BJ (cell line): ENCODE data around the gene SDK1. TPM values are rescaled to one million over a fixed set of nuclear protein-coding genes. Genes with fewer than 3 reads are reported as not detected.

Experiments used
- CTCF ChIA-PET: fragments of 350-600 bp; formaldehyde crosslinking; extraction: SDS; loops from one replicate; lab custom pipeline; 2021; ENCODE audit warnings: antibody characterized with exemption, inconsistent platforms; lab: Yijun Ruan, JAX
- POLR2A ChIA-PET: fragments of 300-600 bp; sonication (Branson Sonifier 250); formaldehyde crosslinking; extraction: SDS; loops from one replicate; lab custom pipeline; 2021; ENCODE audit warnings: antibody characterized with exemption; lab: Charles Lee
- DNase-seq: peaks from one replicate; pipeline ENCODE4 v3.0.0-alpha.2; 2011; ENCODE audit warnings: low read depth
- H3K27me3 ChIP-seq: 2 replicates; pipeline ENCODE4 v1.6.0; 2011; ENCODE audit warnings: low read length; ENCODE audit not compliant: control insufficient read depth, insufficient read depth
- H3K36me3 ChIP-seq: 2 replicates; pipeline ENCODE4 v1.5.1; 2011; ENCODE audit warnings: low read length; ENCODE audit not compliant: control insufficient read depth, insufficient read depth
- H3K4me3 ChIP-seq: 2 replicates; pipeline ENCODE4 v1.5.1; 2011; ENCODE audit warnings: low read depth, mild to moderate bottlenecking, control low read depth, low read length
- CTCF ChIP-seq: IDR thresholded peaks from 2 replicates; pipeline ENCODE4 v1.5.1; 2011; ENCODE audit warnings: low read depth, mild to moderate bottlenecking, control low read depth, inconsistent platforms, low read length, moderate library complexity; ENCODE audit not compliant: insufficient read depth
- polyA plus RNA-seq: library from polyadenylated mRNA; depleted of rRNA; stranded (reverse); fragments of >200 nt; gene quantifications from 2 replicates; pipeline ENCODE4 v1.2.3, GENCODE V29; 2011

Gene SDK1
- polyA plus RNA-seq, 1 experiment: 0.01 TPM

- H3K27me3 ChIP-seq: no peaks in the 10 kb centered on the region
- ChIA-PET POLR2A (no interaction called here), CTCF (no interaction called here)
- DNase-seq: no peak
- no peak overlapping the region for H3K4me3 ChIP-seq
- TF ChIP-seq CTCF: no peak
- H3K36me3 ChIP-seq: no peaks in the 10 kb centered on the region
Observed at GRCh38 chr7:4066206-4066605, 765.2 kb downstream of the SDK1 start.

DNA sequence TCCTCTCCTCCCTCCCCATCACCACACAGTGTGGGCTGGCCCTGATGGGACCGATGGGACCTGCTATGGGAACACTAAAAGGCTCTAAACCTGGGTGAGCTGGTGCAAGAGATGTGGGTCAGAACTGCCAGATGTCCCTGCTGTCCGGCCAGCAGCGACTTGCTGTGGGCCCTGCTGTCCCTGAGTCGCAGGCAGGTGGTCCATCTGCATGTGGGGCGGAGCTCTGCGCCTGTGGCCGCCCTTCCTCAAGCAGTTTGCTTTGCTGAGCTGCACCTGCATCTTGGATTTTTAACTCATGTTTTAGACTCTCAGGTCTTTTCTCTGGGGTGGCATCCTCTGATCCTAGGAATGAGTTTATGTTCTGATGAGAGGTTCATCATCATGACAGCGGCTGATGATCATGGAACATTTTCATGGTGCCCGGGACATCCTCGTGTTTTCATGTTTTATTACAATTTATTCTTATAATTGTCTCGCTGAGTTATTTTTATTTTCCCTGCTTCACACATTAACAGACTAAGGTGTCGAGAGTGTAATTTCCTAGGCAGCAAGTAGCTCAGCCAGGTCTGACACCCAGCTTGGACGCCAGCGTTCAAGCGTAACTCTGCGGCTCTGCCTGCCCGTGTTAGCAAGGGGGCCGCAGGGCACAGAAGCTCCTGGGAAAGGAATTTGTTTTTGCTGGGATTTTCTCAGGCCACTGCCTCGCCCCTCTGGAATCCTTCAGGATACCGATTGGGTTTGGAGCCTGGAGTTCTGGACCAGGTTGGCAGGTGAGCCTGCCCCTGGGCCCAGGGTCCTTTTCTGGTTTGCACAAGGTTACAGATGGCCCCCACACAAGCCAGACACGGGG lies 765.8 kb downstream of the SDK1 start:
- POLR2A ChIA-PET: no interaction called here
- no peaks in the 10 kb centered on the region for H3K36me3 ChIP-seq
- no peaks in the 10 kb centered on the region for H3K27me3 ChIP-seq
- DNase-seq: no peak
- CTCF ChIA-PET: no interaction called here
- no peak overlapping the region for H3K4me3 ChIP-seq
- no peak for TF ChIP-seq CTCF

- no peak for DNase-seq
- H3K4me3 ChIP-seq: no peak overlapping the region
- H3K36me3 ChIP-seq: no peaks in the 10 kb centered on the region
- POLR2A ChIA-PET: no interaction called here
- TF ChIP-seq CTCF: no peak
- CTCF ChIA-PET: no interaction called here
- H3K27me3 ChIP-seq: no peaks in the 10 kb centered on the region
Observed at GRCh38 chr7:4067476-4067760, 766.4 kb downstream of the SDK1 start.

DNA sequence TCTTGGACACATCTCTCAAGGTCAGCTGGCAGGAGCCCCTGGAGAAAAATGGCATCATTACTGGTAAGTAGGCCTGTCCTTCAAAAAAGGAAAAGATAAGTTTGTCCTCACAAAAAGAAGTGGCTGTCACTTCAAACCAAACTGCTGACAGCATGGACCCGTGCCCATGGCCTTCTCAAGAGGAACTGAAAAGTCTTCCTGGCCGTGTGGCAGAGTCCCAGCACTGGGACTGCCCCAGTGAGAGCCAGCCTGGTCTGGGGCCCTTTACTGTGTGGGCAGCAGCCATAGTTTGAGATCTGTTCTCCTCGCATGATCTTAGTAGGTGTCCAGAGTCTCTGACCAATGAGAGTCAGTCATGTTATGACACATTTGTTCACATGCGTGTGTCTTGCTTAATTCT lies 766.8 kb downstream of the SDK1 start:
- Histone ChIP-seq H3K36me3 (no peaks in the 10 kb centered on the region), H3K4me3 (no peak overlapping the region), H3K27me3 (no peaks in the 10 kb centered on the region)
- ChIA-PET POLR2A (no interaction called here), CTCF (no interaction called here)
- TF ChIP-seq CTCF: no peak
- DNase-seq: no peak

GRCh38 chr7:4068286-4068685 lies 767.2 kb downstream of the SDK1 start:
- TF ChIP-seq CTCF: no peak
- ChIA-PET CTCF (no interaction called here), POLR2A (no interaction called here)
- Histone ChIP-seq H3K27me3 (no peaks in the 10 kb centered on the region), H3K36me3 (no peaks in the 10 kb centered on the region), H3K4me3 (no peak overlapping the region)
- no peak for DNase-seq
